Measurements from ENCODE around the gene DLGAP4. TPM values are rescaled to one million over a fixed set of nuclear protein-coding genes. Genes with fewer than 3 reads are reported as not detected.

DLGAP4 gene
- total and polyA plus RNA-seq, 4 donors: 17.8 to 121 (median 70.7) TPM

GRCh38 chr20:36546111-36546736 lies 240.1 kb downstream of the DLGAP4 start:
- no peak overlapping the region for H3K4me3 ChIP-seq (ENCODE audit: low read depth, low read length)
- H3K9me3 ChIP-seq (ENCODE audit: control insufficient read depth, insufficient read depth, low read length): no peaks in the 10 kb centered on the region
- H3K27me3 ChIP-seq (ENCODE audit: control insufficient read depth, insufficient read depth, low read length): peaks cover 2% of the 10 kb centered on the region
- H3K4me1 ChIP-seq (ENCODE audit: control insufficient read depth, insufficient read depth, low read length): peaks cover 21% of the 10 kb centered on the region
- WGBS (ENCODE audit: insufficient coverage): 83% methylated on average over 13 of the region's 14 CpGs
- DNase-seq (ENCODE audit: low read depth in 4 of 6, low spot score in 6 of 6): no peak
- H3K27ac ChIP-seq (ENCODE audit: low read depth, low read length): no peak overlapping the region
- H3K36me3 ChIP-seq (ENCODE audit: control insufficient read depth, insufficient read depth, low read length): peaks cover 3% of the 10 kb centered on the region

- DNase-seq (ENCODE audit: low read depth in 4 of 6, low spot score in 6 of 6): no peak
- Histone ChIP-seq H3K4me3 (ENCODE audit: low read depth, low read length) (no peak overlapping the region), H3K27me3 (ENCODE audit: control insufficient read depth, insufficient read depth, low read length) (no peaks in the 10 kb centered on the region), H3K4me1 (ENCODE audit: control insufficient read depth, insufficient read depth, low read length) (peaks cover 12% of the 10 kb centered on the region), H3K9me3 (ENCODE audit: control insufficient read depth, insufficient read depth, low read length) (no peaks in the 10 kb centered on the region), H3K36me3 (ENCODE audit: control insufficient read depth, insufficient read depth, low read length) (peaks cover 3% of the 10 kb centered on the region), H3K27ac (ENCODE audit: low read depth, low read length) (no peak overlapping the region)
- WGBS (ENCODE audit: insufficient coverage): 86% methylated on average over 11 of the region's 12 CpGs
These were observed 241.3 kb downstream of the DLGAP4 start for GRCh38 chr20:36547186-36548005.

- 60% methylated on average over 11 of the region's 12 CpGs for WGBS (ENCODE audit: insufficient coverage)
- Histone ChIP-seq H3K9me3 (ENCODE audit: control insufficient read depth, insufficient read depth, low read length) (no peaks in the 10 kb centered on the region), H3K36me3 (ENCODE audit: control insufficient read depth, insufficient read depth, low read length) (no peaks in the 10 kb centered on the region), H3K27me3 (ENCODE audit: control insufficient read depth, insufficient read depth, low read length) (no peaks in the 10 kb centered on the region), H3K4me3 (ENCODE audit: low read depth, low read length) (no peak overlapping the region), H3K4me1 (ENCODE audit: control insufficient read depth, insufficient read depth, low read length) (peaks cover 12% of the 10 kb centered on the region), H3K27ac (ENCODE audit: low read depth, low read length) (no peak overlapping the region)
- no peak for DNase-seq (ENCODE audit: low read depth in 4 of 6, low spot score in 6 of 6)
These were observed 241.8 kb downstream of the DLGAP4 start for GRCh38 chr20:36548006-36548315.

- H3K27me3 ChIP-seq (ENCODE audit: control insufficient read depth, insufficient read depth, low read length): no peaks in the 10 kb centered on the region
- H3K4me3 ChIP-seq (ENCODE audit: low read depth, low read length): no peak overlapping the region
- peaks cover 3% of the 10 kb centered on the region for H3K4me1 ChIP-seq (ENCODE audit: control insufficient read depth, insufficient read depth, low read length)
- no peak overlapping the region for H3K27ac ChIP-seq (ENCODE audit: low read depth, low read length)
- no peak for DNase-seq (ENCODE audit: low read depth in 4 of 6, low spot score in 6 of 6)
- no peaks in the 10 kb centered on the region for H3K36me3 ChIP-seq (ENCODE audit: control insufficient read depth, insufficient read depth, low read length)
- no peaks in the 10 kb centered on the region for H3K9me3 ChIP-seq (ENCODE audit: control insufficient read depth, insufficient read depth, low read length)
- 87% methylated on average over 14 of the region's 23 CpGs for WGBS (ENCODE audit: insufficient coverage)
These were observed 242.8 kb downstream of the DLGAP4 start for GRCh38 chr20:36548704-36549627.

GRCh38 chr20:36549628-36549941 lies 243.4 kb downstream of the DLGAP4 start:
- no peak for DNase-seq (ENCODE audit: low read depth in 4 of 6, low spot score in 6 of 6)
- H3K27ac ChIP-seq (ENCODE audit: low read depth, low read length): no peak overlapping the region
- no peaks in the 10 kb centered on the region for H3K4me1 ChIP-seq (ENCODE audit: control insufficient read depth, insufficient read depth, low read length)
- H3K9me3 ChIP-seq (ENCODE audit: control insufficient read depth, insufficient read depth, low read length): no peaks in the 10 kb centered on the region
- no CpG with 5 or more reads among the region's 9 CpGs for WGBS (ENCODE audit: insufficient coverage)
- H3K4me3 ChIP-seq (ENCODE audit: low read depth, low read length): no peak overlapping the region
- H3K27me3 ChIP-seq (ENCODE audit: control insufficient read depth, insufficient read depth, low read length): no peaks in the 10 kb centered on the region
- no peaks in the 10 kb centered on the region for H3K36me3 ChIP-seq (ENCODE audit: control insufficient read depth, insufficient read depth, low read length)

- Histone ChIP-seq H3K4me3 (ENCODE audit: low read depth, low read length) (no peak overlapping the region), H3K4me1 (ENCODE audit: control insufficient read depth, insufficient read depth, low read length) (no peaks in the 10 kb centered on the region), H3K27me3 (ENCODE audit: control insufficient read depth, insufficient read depth, low read length) (no peaks in the 10 kb centered on the region), H3K27ac (ENCODE audit: low read depth, low read length) (no peak overlapping the region), H3K36me3 (ENCODE audit: control insufficient read depth, insufficient read depth, low read length) (no peaks in the 10 kb centered on the region), H3K9me3 (ENCODE audit: control insufficient read depth, insufficient read depth, low read length) (no peaks in the 10 kb centered on the region)
- DNase-seq (ENCODE audit: low read depth in 4 of 6, low spot score in 6 of 6): no peak
- WGBS (ENCODE audit: insufficient coverage): 84% methylated on average over 14 of the region's 16 CpGs
These were observed 244.0 kb downstream of the DLGAP4 start for GRCh38 chr20:36549942-36550789.

- Histone ChIP-seq H3K4me3 (ENCODE audit: low read depth, low read length) (no peak overlapping the region), H3K4me1 (ENCODE audit: control insufficient read depth, insufficient read depth, low read length) (no peaks in the 10 kb centered on the region), H3K36me3 (ENCODE audit: control insufficient read depth, insufficient read depth, low read length) (no peaks in the 10 kb centered on the region), H3K27ac (ENCODE audit: low read depth, low read length) (no peak overlapping the region), H3K9me3 (ENCODE audit: control insufficient read depth, insufficient read depth, low read length) (no peaks in the 10 kb centered on the region), H3K27me3 (ENCODE audit: control insufficient read depth, insufficient read depth, low read length) (no peaks in the 10 kb centered on the region)
- 85% methylated on average over 11 of the region's 15 CpGs for WGBS (ENCODE audit: insufficient coverage)
- DNase-seq (ENCODE audit: low read depth in 4 of 6, low spot score in 6 of 6): no peak
These were observed 244.7 kb downstream of the DLGAP4 start for GRCh38 chr20:36550790-36551299.

GRCh38 chr20:36555248-36555647 lies 249.1 kb downstream of the DLGAP4 start:
- Histone ChIP-seq H3K4me1 (ENCODE audit: control insufficient read depth, insufficient read depth, low read length) (peaks cover 4% of the 10 kb centered on the region), H3K27ac (ENCODE audit: low read depth, low read length) (no peak overlapping the region), H3K27me3 (ENCODE audit: control insufficient read depth, insufficient read depth, low read length) (no peaks in the 10 kb centered on the region), H3K36me3 (ENCODE audit: control insufficient read depth, insufficient read depth, low read length) (no peaks in the 10 kb centered on the region), H3K4me3 (ENCODE audit: low read depth, low read length) (no peak overlapping the region), H3K9me3 (ENCODE audit: control insufficient read depth, insufficient read depth, low read length) (no peaks in the 10 kb centered on the region)
- no peak for DNase-seq (ENCODE audit: low read depth in 4 of 6, low spot score in 6 of 6)
- 93% methylated on average over 2 of the region's 2 CpGs for WGBS (ENCODE audit: insufficient coverage)

- H3K4me3 ChIP-seq (ENCODE audit: low read depth, low read length): no peak overlapping the region
- no peaks in the 10 kb centered on the region for H3K36me3 ChIP-seq (ENCODE audit: control insufficient read depth, insufficient read depth, low read length)
- no peaks in the 10 kb centered on the region for H3K4me1 ChIP-seq (ENCODE audit: control insufficient read depth, insufficient read depth, low read length)
- WGBS (ENCODE audit: insufficient coverage): 13% methylated on average over 2 of the region's 2 CpGs
- DNase-seq (ENCODE audit: low read depth in 4 of 6, low spot score in 6 of 6): no peak
- no peaks in the 10 kb centered on the region for H3K27me3 ChIP-seq (ENCODE audit: control insufficient read depth, insufficient read depth, low read length)
- H3K27ac ChIP-seq (ENCODE audit: low read depth, low read length): no peak overlapping the region
- H3K9me3 ChIP-seq (ENCODE audit: control insufficient read depth, insufficient read depth, low read length): peaks cover 4% of the 10 kb centered on the region
These were observed 256.6 kb downstream of the DLGAP4 start for GRCh38 chr20:36562724-36563123.
